H9 (cell line): Measurements from ENCODE around the gene PAK6. TPM values are rescaled to one million over a fixed set of nuclear protein-coding genes. Genes with fewer than 3 reads are reported as not detected.

ENCODE experiments used
- DNase-seq: peaks from one replicate; pipeline ENCODE4 v3.0.0-alpha.2; 2017
- H2AFZ ChIP-seq: one replicate; pipeline ENCODE4 v1.6.1; 2013; ENCODE audit warnings: mild to moderate bottlenecking, low read length, control low read depth, moderate library complexity
- H2AK5ac ChIP-seq: 2 replicates; pipeline ENCODE4 v1.6.1; 2013; ENCODE audit warnings: low read length, control low read depth, mixed read lengths; ENCODE audit not compliant: insufficient read length
- H2BK120ac ChIP-seq: one replicate; pipeline ENCODE4 v1.6.1; 2013; ENCODE audit warnings: low read depth, mild to moderate bottlenecking, low read length, control low read depth, inconsistent platforms; ENCODE audit not compliant: poor library complexity, severe bottlenecking
- H2BK12ac ChIP-seq: 2 replicates; pipeline ENCODE4 v1.6.1; 2013; ENCODE audit warnings: low read length, control low read depth, mixed read lengths, low read depth; ENCODE audit not compliant: insufficient read length
- H2BK15ac ChIP-seq: 2 replicates; pipeline ENCODE4 v1.6.1; 2013; ENCODE audit warnings: low read depth, low read length, control low read depth
- H2BK20ac ChIP-seq: one replicate; pipeline ENCODE4 v1.6.1; 2013; ENCODE audit warnings: low read depth, mild to moderate bottlenecking, low read length, control low read depth, inconsistent platforms; ENCODE audit not compliant: poor library complexity, severe bottlenecking
- H2BK5ac ChIP-seq: 2 replicates; pipeline ENCODE4 v1.6.1; 2013; ENCODE audit warnings: low read length, control low read depth, mixed read lengths; ENCODE audit not compliant: insufficient read length
- H3K14ac ChIP-seq: 2 replicates; pipeline ENCODE4 v1.6.1; 2013; ENCODE audit warnings: low read length, control low read depth; ENCODE audit not compliant: insufficient read depth
- H3K18ac ChIP-seq: 2 replicates; pipeline ENCODE4 v1.6.1; 2013; ENCODE audit warnings: low read depth, mild to moderate bottlenecking, mixed read lengths, low read length, control low read depth; ENCODE audit not compliant: insufficient read length
- H3K23ac ChIP-seq: 2 replicates; pipeline ENCODE4 v1.6.1; 2013; ENCODE audit warnings: low read length, control low read depth, mixed read lengths, low read depth; ENCODE audit not compliant: insufficient read length
- H3K23me2 ChIP-seq: 2 replicates; pipeline ENCODE4 v1.6.1; 2013; ENCODE audit warnings: low read depth, mild to moderate bottlenecking, mixed read lengths, low read length, control low read depth; ENCODE audit not compliant: insufficient read length, poor library complexity, severe bottlenecking
- H3K27ac ChIP-seq: 2 replicates; pipeline ENCODE4 v1.5.1; 2013; ENCODE audit warnings: low read length, control low read depth, mixed read lengths, low read depth; ENCODE audit not compliant: insufficient read length
- H3K27me3 ChIP-seq: 2 replicates; pipeline ENCODE4 v1.6.1; 2013; ENCODE audit warnings: low read length, control low read depth, inconsistent platforms; ENCODE audit not compliant: insufficient read depth
- H3K4ac ChIP-seq: 2 replicates; pipeline ENCODE4 v1.6.1; 2013; ENCODE audit warnings: low read depth, mild to moderate bottlenecking, control low read depth, inconsistent platforms, low read length, moderate library complexity
- H3K4me1 ChIP-seq: 2 replicates; pipeline ENCODE4 v1.6.1; 2013; ENCODE audit warnings: low read length, control low read depth, inconsistent platforms; ENCODE audit not compliant: insufficient read depth
- H3K4me2 ChIP-seq: 2 replicates; pipeline ENCODE4 v1.6.1; 2013; ENCODE audit warnings: low read length, control low read depth, mixed read lengths; ENCODE audit not compliant: insufficient read length, insufficient read depth
- H3K56ac ChIP-seq: 2 replicates; pipeline ENCODE4 v1.6.1; 2013; ENCODE audit warnings: low read depth, mild to moderate bottlenecking, mixed read lengths, low read length, control low read depth; ENCODE audit not compliant: insufficient read length
- H3K79me1 ChIP-seq: 2 replicates; pipeline ENCODE4 v1.6.1; 2013; ENCODE audit warnings: low read depth, mild to moderate bottlenecking, moderate library complexity, low read length, control low read depth, inconsistent platforms; ENCODE audit not compliant: insufficient read depth, poor library complexity, severe bottlenecking
- H3K79me2 ChIP-seq: 2 replicates; pipeline ENCODE4 v1.6.1; 2013; ENCODE audit warnings: low read length, control low read depth, inconsistent platforms; ENCODE audit not compliant: insufficient read depth
- H3K9ac ChIP-seq: 2 replicates; pipeline ENCODE4 v1.6.1; 2013; ENCODE audit warnings: low read length, control low read depth, mixed read lengths; ENCODE audit not compliant: insufficient read length; ENCODE audit errors: extremely low read depth
- H3K9me3 ChIP-seq: one replicate; pipeline ENCODE4 v1.6.1; 2013; ENCODE audit warnings: low read depth, low read length, inconsistent platforms; ENCODE audit not compliant: control insufficient read depth
- H3T11ph ChIP-seq: one replicate; pipeline ENCODE4 v1.6.1; 2013; ENCODE audit warnings: mild to moderate bottlenecking, low read length, control low read depth, inconsistent platforms
- H4K20me1 ChIP-seq: one replicate; pipeline ENCODE4 v1.6.1; 2013; ENCODE audit not compliant: control insufficient read depth, insufficient read length, insufficient read depth
- H4K5ac ChIP-seq: 2 replicates; pipeline ENCODE4 v1.6.1; 2013; ENCODE audit warnings: low read depth, mild to moderate bottlenecking, mixed read lengths, low read length, control low read depth; ENCODE audit not compliant: insufficient read length
- H4K8ac ChIP-seq: replicated peaks from 2 replicates; pipeline ENCODE4 v1.6.1; 2013; ENCODE audit warnings: low read length, control low read depth, mixed read lengths, low read depth; ENCODE audit not compliant: insufficient read length
- H4K91ac ChIP-seq: 2 replicates; pipeline ENCODE4 v1.6.1; 2013; ENCODE audit warnings: low read depth, mild to moderate bottlenecking, moderate library complexity, mixed read lengths, low read length, control low read depth; ENCODE audit not compliant: insufficient read length
- H3K27ac Mint-ChIP-seq, 3 experiments: 2 replicates in 2 of 3; 3 replicates in 1 of 3; pipeline ENCODE4 v1.8.0; 2020 to 2021; ENCODE audit warnings: mixed read lengths in 3 of 3, mild to moderate bottlenecking in 1 of 3, moderate library complexity in 1 of 3
- H3K27me3 Mint-ChIP-seq: 2 replicates; pipeline ENCODE4 v1.8.0; 2021; ENCODE audit warnings: low read depth, mild to moderate bottlenecking, moderate library complexity, mixed read lengths
- H3K36me3 Mint-ChIP-seq, 3 experiments: 2 replicates in 2 of 3; 3 replicates in 1 of 3; pipeline ENCODE4 v1.8.0; 2020 to 2021; ENCODE audit warnings: low read depth in 3 of 3, mixed read lengths in 3 of 3; ENCODE audit not compliant: insufficient read depth in 1 of 3
- H3K4me1 Mint-ChIP-seq, 2 experiments: 2 replicates each; pipeline ENCODE4 v1.8.0; 2020; ENCODE audit warnings: mixed read lengths in 2 of 2
- H3K4me3 Mint-ChIP-seq, 2 experiments: 2 replicates in 1 of 2; 3 replicates in 1 of 2; pipeline ENCODE4 v1.8.0; 2020 to 2021; ENCODE audit warnings: mild to moderate bottlenecking in 2 of 2, mixed read lengths in 2 of 2, moderate library complexity in 1 of 2
- H3K9me3 Mint-ChIP-seq, 2 experiments: 2 replicates in 1 of 2; 3 replicates in 1 of 2; pipeline ENCODE4 v1.8.0; 2020; ENCODE audit warnings: mild to moderate bottlenecking in 2 of 2, mixed read lengths in 2 of 2, moderate library complexity in 1 of 2
- CTCF ChIP-seq: fragments of 200-600 bp; sonication (generic); conservative IDR thresholded peaks from 3 replicates; pipeline ENCODE4 v1.8.0; 2021; ENCODE audit warnings: antibody characterized with exemption, mild to moderate bottlenecking
- WGBS: extraction: QIAGEN DNeasy Blood & Tissue Kit; methylation state at CpG from one replicate; pipeline ENCODE4 v1.1.7; 2013; ENCODE audit warnings: missing lambda C conversion rate, low lambda C conversion rate, mixed read lengths; ENCODE audit not compliant: insufficient read length; ENCODE audit errors: extremely low coverage; 5-methylcytosine and 5-hydroxymethylcytosine counted together
- total RNA-seq: library from RNA; stranded (reverse); gene quantifications from 2 replicates; pipeline ENCODE4 v1.2.1, GENCODE V29; 2021

The PAK6 gene
- total RNA-seq, 1 experiment from 2014 or later, result 7.4 TPM

GRCh38 chr15:40222131-40222530 lies 16.7 kb upstream of the PAK6 start:
- Histone ChIP-seq H3K9me3 (no peaks in the 10 kb centered on the region), H3K27me3 (no peaks in the 10 kb centered on the region; the same call in 1 of the 2 replicates), H3K4me2 (no peak overlapping the region), H2BK15ac (no peak overlapping the region), H3T11ph (no peak overlapping the region), H2BK20ac (no peak overlapping the region), H2BK12ac (no peak overlapping the region), H3K27ac (no peak overlapping the region), H4K8ac (no peak overlapping the region), H3K9ac (no peak overlapping the region), H3K4me1 (no peaks in the 10 kb centered on the region), H4K91ac (no peak overlapping the region), H3K18ac (no peak overlapping the region), H3K56ac (no peak overlapping the region), H2BK120ac (no peak overlapping the region), H3K23ac (no peak overlapping the region), H3K14ac (no peak overlapping the region), H2AFZ (no peak overlapping the region), H3K23me2 (no peaks in the 10 kb centered on the region), H4K5ac (no peak overlapping the region), H3K79me2 (no peaks in the 10 kb centered on the region), H3K4ac (no peak overlapping the region), H2BK5ac (no peak overlapping the region), H4K20me1 (no peaks in the 10 kb centered on the region), H3K79me1 (peaks cover 3% of the 10 kb centered on the region), H2AK5ac (no peak overlapping the region)
- H3K27ac Mint-ChIP-seq, result no peak overlapping the region
- DNase-seq, result no peak
- TF ChIP-seq CTCF, result no peak
- H3K36me3 Mint-ChIP-seq, result peaks cover 40 to 72% (median 70%) of the 10 kb centered on the region in 3 experiments; a peak in 6 of 7 replicates
- H3K9me3 Mint-ChIP-seq, result no peaks in the 10 kb centered on the region
- no CpG with 5 or more reads among the region's 6 CpGs for WGBS
- no peak overlapping the region for H3K4me3 Mint-ChIP-seq
- no peaks in the 10 kb centered on the region for H3K27me3 Mint-ChIP-seq
- no peaks in the 10 kb centered on the region for H3K4me1 Mint-ChIP-seq
